ENCODE measurements around the gene MUCL3. TPM values are rescaled to one million over a fixed set of nuclear protein-coding genes. Genes with fewer than 3 reads are reported as not detected.

Gene MUCL3
- polyA plus RNA-seq, 1 donor (not counting 4 experiments of a cell fraction or from before 2014, with no cell fraction given) = not detected

- FAIRE-seq = no peak
- dilution Hi-C loops (cut with MboI; ENCODE audit: extremely low pct_ligation_motif_present, low sequenced_read_pairs) = no loop called here
- no peaks in the 10 kb centered on the region for H3K9me3 ChIP-seq (ENCODE audit: control insufficient read depth, low read depth, low read length)
- no peak overlapping the region for H2AFZ ChIP-seq (ENCODE audit: control insufficient read depth, low read length)
- H3K4me3 ChIP-seq (ENCODE audit: control insufficient read depth in 2 of 3, extremely low read depth in 1 of 3, insufficient read depth in 2 of 3, low read depth in 1 of 3, low read length in 3 of 3) = no peak overlapping the region
- H3K79me2 ChIP-seq (ENCODE audit: control insufficient read depth, insufficient read depth, low read length) = no peaks in the 10 kb centered on the region
- peaks cover 5% of the 10 kb centered on the region for H3K27me3 ChIP-seq (ENCODE audit: control insufficient read depth, extremely low read depth, insufficient read depth, low read length)
- H3K9ac ChIP-seq (ENCODE audit: control insufficient read depth, extremely low read depth, insufficient read depth, low read length) = no peak overlapping the region
- no peak overlapping the region for H3K4me2 ChIP-seq (ENCODE audit: control insufficient read depth, extremely low read depth, insufficient read depth, low read depth, low read length)
- no peak for DNase-seq (ENCODE audit: low read depth, low spot score)
- H3K36me3 ChIP-seq (ENCODE audit: control insufficient read depth in 2 of 2, extremely low read depth in 1 of 2, insufficient read depth in 2 of 2, low read length in 2 of 2) = no peaks in the 10 kb centered on the region
- no peaks in the 10 kb centered on the region for H3K9me1 ChIP-seq (ENCODE audit: control insufficient read depth, extremely low read depth, insufficient read depth, low read length)
- TF ChIP-seq CTCF (optimal IDR thresholded peaks at IDR 0.05 in 1 of 3, IDR thresholded peaks at IDR 0.05 in 1 of 3, conservative IDR thresholded peaks at IDR 0.05 in 1 of 3; ENCODE audit: extremely low read depth in 1 of 3, insufficient read depth in 2 of 3, low read length in 3 of 3) = no peak
- no peak for TF ChIP-seq EZH2 (IDR thresholded peaks at IDR 0.05; ENCODE audit: low read length)
- H4K20me1 ChIP-seq (ENCODE audit: control insufficient read depth, extremely low read depth, insufficient read depth, low read length) = no peaks in the 10 kb centered on the region
- no peaks in the 10 kb centered on the region for H3K4me1 ChIP-seq (ENCODE audit: control insufficient read depth, extremely low read depth, insufficient read depth, low read length)
- no peak overlapping the region for H3K27ac ChIP-seq (ENCODE audit: control insufficient read depth, insufficient read depth, low read length)
Observed at GRCh38 chr6:30990422-30991086, 49.8 kb downstream of the MUCL3 start.

GRCh38 chr6:30991891-30992290 is 51.1 kb downstream of the MUCL3 start:
- peaks cover 5% of the 10 kb centered on the region for H3K27me3 ChIP-seq (ENCODE audit: control insufficient read depth, extremely low read depth, insufficient read depth, low read length)
- H2AFZ ChIP-seq (ENCODE audit: control insufficient read depth, low read length) = no peak overlapping the region
- no peaks in the 10 kb centered on the region for H3K79me2 ChIP-seq (ENCODE audit: control insufficient read depth, insufficient read depth, low read length)
- DNase-seq (ENCODE audit: low read depth, low spot score) (no peak), FAIRE-seq (no peak)
- H3K27ac ChIP-seq (ENCODE audit: control insufficient read depth, insufficient read depth, low read length) = no peak overlapping the region
- no peak overlapping the region for H3K4me3 ChIP-seq (ENCODE audit: control insufficient read depth in 2 of 3, extremely low read depth in 1 of 3, insufficient read depth in 2 of 3, low read depth in 1 of 3, low read length in 3 of 3)
- H3K4me1 ChIP-seq (ENCODE audit: control insufficient read depth, extremely low read depth, insufficient read depth, low read length) = no peaks in the 10 kb centered on the region
- TF ChIP-seq EZH2 (IDR thresholded peaks at IDR 0.05; ENCODE audit: low read length) (no peak), CTCF (optimal IDR thresholded peaks at IDR 0.05 in 1 of 3, IDR thresholded peaks at IDR 0.05 in 1 of 3, conservative IDR thresholded peaks at IDR 0.05 in 1 of 3; ENCODE audit: extremely low read depth in 1 of 3, insufficient read depth in 2 of 3, low read length in 3 of 3) (no peak)
- H3K4me2 ChIP-seq (ENCODE audit: control insufficient read depth, extremely low read depth, insufficient read depth, low read depth, low read length) = no peak overlapping the region
- no peaks in the 10 kb centered on the region for H3K9me1 ChIP-seq (ENCODE audit: control insufficient read depth, extremely low read depth, insufficient read depth, low read length)
- no peak overlapping the region for H3K9ac ChIP-seq (ENCODE audit: control insufficient read depth, extremely low read depth, insufficient read depth, low read length)
- dilution Hi-C loops (cut with MboI; ENCODE audit: extremely low pct_ligation_motif_present, low sequenced_read_pairs) = no loop called here
- H3K36me3 ChIP-seq (ENCODE audit: control insufficient read depth in 2 of 2, extremely low read depth in 1 of 2, insufficient read depth in 2 of 2, low read length in 2 of 2) = no peaks in the 10 kb centered on the region
- H4K20me1 ChIP-seq (ENCODE audit: control insufficient read depth, extremely low read depth, insufficient read depth, low read length) = no peaks in the 10 kb centered on the region
- no peaks in the 10 kb centered on the region for H3K9me3 ChIP-seq (ENCODE audit: control insufficient read depth, low read depth, low read length)

Measured in keratinocyte (primary cell).